HepG2 (cell line): ENCODE measurements around the gene IRF6.

ENCODE experiments used
- CEBPB ChIP-seq: IDR thresholded peaks from 2 replicates; pipeline ENCODE4 v1.6.1; 2011; ENCODE audit warnings: low read depth, low read length, improper control_type of control experiment, borderline replicate concordance
- ELF1 ChIP-seq: sonication (generic); formaldehyde crosslinking; IDR thresholded peaks from 2 replicates; pipeline ENCODE4 v1.4.0; 2020; ENCODE audit warnings: missing genetic modification reagents
- PHF20 ChIP-seq: sonication (generic); formaldehyde crosslinking; IDR thresholded peaks from 2 replicates; pipeline ENCODE4 v1.5.0; 2020; ENCODE audit warnings: mild to moderate bottlenecking, missing genetic modification reagents
- POLR2A ChIP-seq, 2 experiments: IDR thresholded peaks; 2 replicates each; pipeline ENCODE4 v1.6.1; 2011; ENCODE audit warnings: low read depth in 2 of 2, low read length in 2 of 2, mild to moderate bottlenecking in 1 of 2, moderate library complexity in 1 of 2; ENCODE audit not compliant: insufficient read depth in 1 of 2
- TAF1 ChIP-seq: sonication (generic); formaldehyde crosslinking; IDR thresholded peaks from 2 replicates; pipeline ENCODE4 v1.4.0; 2020; ENCODE audit warnings: missing genetic modification reagents
- ZNF44 ChIP-seq: sonication (generic); formaldehyde crosslinking; IDR thresholded peaks from 2 replicates; pipeline ENCODE4 v1.5.1; 2020; ENCODE audit warnings: mild to moderate bottlenecking, missing genetic modification reagents
- TF ChIP-seq, protein P1 (sequence below): sonication (generic); formaldehyde crosslinking; IDR thresholded peaks from 2 replicates; pipeline ENCODE4 v1.5.0; 2020; ENCODE audit warnings: mild to moderate bottlenecking, missing genetic modification reagents, moderate library complexity
- TF ChIP-seq, protein P2 (sequence below): sonication (generic); formaldehyde crosslinking; IDR thresholded peaks from 2 replicates; pipeline ENCODE4 v1.4.0; 2020; ENCODE audit warnings: mild to moderate bottlenecking, missing genetic modification reagents, borderline replicate concordance

DNA sequence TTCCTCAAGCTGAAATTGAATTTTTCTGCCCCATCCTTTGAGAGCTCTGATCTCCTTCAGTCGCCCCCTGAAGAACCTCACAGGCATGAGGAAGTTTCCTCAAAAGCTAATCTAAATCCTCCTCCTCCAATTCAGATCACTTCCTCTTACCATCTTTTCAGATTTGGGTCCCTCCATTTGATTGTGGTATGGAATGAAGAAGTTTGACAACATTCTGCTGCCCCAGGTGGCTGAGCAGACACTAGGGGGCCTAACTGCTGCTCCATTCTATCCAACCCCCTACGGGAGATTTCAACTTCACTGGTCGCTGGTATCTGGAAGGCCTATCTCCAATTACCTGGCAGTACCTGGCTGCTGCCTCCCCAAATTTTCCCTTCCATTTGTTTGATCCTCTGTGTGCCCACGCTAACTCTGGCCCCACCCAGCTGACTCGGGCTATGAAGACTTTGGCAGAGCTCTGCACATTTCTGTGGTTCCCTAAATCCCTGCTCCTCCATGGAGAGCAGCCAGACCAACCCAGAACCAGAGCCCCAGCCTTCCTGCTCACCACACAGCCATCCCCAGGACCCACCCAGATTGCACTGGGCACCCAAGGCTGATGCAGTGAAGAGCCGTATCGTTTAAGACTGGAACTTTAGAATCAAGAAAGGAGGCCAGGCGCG is 7.8 kb downstream of the IRF6 start:
- TF ChIP-seq TAF1 (CRISPR knock-in tag) (no peak), PHF20 (CRISPR knock-in tag) (no peak), ZNF44 (no peak), CEBPB (no peak), POLR2A (IDR thresholded peaks at IDR 0.05; ENCODE audit: insufficient read depth in 1 of 2, low read depth in 2 of 2, low read length in 2 of 2) (no peak), ELF1 (CRISPR knock-in tag) (no peak)
- TF ChIP-seq, protein P1, sequence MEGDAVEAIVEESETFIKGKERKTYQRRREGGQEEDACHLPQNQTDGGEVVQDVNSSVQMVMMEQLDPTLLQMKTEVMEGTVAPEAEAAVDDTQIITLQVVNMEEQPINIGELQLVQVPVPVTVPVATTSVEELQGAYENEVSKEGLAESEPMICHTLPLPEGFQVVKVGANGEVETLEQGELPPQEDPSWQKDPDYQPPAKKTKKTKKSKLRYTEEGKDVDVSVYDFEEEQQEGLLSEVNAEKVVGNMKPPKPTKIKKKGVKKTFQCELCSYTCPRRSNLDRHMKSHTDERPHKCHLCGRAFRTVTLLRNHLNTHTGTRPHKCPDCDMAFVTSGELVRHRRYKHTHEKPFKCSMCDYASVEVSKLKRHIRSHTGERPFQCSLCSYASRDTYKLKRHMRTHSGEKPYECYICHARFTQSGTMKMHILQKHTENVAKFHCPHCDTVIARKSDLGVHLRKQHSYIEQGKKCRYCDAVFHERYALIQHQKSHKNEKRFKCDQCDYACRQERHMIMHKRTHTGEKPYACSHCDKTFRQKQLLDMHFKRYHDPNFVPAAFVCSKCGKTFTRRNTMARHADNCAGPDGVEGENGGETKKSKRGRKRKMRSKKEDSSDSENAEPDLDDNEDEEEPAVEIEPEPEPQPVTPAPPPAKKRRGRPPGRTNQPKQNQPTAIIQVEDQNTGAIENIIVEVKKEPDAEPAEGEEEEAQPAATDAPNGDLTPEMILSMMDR (CRISPR knock-in tag) = no peak
- TF ChIP-seq, protein P2, sequence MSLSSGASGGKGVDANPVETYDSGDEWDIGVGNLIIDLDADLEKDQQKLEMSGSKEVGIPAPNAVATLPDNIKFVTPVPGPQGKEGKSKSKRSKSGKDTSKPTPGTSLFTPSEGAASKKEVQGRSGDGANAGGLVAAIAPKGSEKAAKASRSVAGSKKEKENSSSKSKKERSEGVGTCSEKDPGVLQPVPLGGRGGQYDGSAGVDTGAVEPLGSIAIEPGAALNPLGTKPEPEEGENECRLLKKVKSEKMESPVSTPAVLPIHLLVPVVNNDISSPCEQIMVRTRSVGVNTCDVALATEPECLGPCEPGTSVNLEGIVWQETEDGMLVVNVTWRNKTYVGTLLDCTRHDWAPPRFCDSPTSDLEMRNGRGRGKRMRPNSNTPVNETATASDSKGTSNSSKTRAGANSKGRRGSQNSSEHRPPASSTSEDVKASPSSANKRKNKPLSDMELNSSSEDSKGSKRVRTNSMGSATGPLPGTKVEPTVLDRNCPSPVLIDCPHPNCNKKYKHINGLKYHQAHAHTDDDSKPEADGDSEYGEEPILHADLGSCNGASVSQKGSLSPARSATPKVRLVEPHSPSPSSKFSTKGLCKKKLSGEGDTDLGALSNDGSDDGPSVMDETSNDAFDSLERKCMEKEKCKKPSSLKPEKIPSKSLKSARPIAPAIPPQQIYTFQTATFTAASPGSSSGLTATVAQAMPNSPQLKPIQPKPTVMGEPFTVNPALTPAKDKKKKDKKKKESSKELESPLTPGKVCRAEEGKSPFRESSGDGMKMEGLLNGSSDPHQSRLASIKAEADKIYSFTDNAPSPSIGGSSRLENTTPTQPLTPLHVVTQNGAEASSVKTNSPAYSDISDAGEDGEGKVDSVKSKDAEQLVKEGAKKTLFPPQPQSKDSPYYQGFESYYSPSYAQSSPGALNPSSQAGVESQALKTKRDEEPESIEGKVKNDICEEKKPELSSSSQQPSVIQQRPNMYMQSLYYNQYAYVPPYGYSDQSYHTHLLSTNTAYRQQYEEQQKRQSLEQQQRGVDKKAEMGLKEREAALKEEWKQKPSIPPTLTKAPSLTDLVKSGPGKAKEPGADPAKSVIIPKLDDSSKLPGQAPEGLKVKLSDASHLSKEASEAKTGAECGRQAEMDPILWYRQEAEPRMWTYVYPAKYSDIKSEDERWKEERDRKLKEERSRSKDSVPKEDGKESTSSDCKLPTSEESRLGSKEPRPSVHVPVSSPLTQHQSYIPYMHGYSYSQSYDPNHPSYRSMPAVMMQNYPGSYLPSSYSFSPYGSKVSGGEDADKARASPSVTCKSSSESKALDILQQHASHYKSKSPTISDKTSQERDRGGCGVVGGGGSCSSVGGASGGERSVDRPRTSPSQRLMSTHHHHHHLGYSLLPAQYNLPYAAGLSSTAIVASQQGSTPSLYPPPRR (CRISPR knock-in tag) = no peak
